HEK293T (cell line): ENCODE measurements around the gene SYNJ1.

Experiments used
- FOXA1 ChIP-seq: fragments of 450-650 bp; IDR thresholded peaks from 2 replicates; pipeline ENCODE4 v1.6.1; 2016; ENCODE audit warnings: mild to moderate bottlenecking
- FOXK2 ChIP-seq: fragments of 450-650 bp; IDR thresholded peaks from 2 replicates; pipeline ENCODE4 v1.6.1; 2016; ENCODE audit warnings: mild to moderate bottlenecking
- FOXM1 ChIP-seq: fragments of 450-650 bp; IDR thresholded peaks from 2 replicates; pipeline ENCODE4 v1.6.1; 2017; ENCODE audit warnings: mild to moderate bottlenecking, borderline replicate concordance
- HDGF ChIP-seq: fragments of 450-650 bp; IDR thresholded peaks from 2 replicates; pipeline ENCODE4 v1.6.1; 2017; ENCODE audit warnings: antibody characterized with exemption, borderline replicate concordance
- L3MBTL2 ChIP-seq: fragments of 450-650 bp; conservative IDR thresholded peaks from 2 replicates; pipeline ENCODE4 v1.6.1; 2016; ENCODE audit warnings: mild to moderate bottlenecking
- PKNOX1 ChIP-seq: fragments of 450-650 bp; IDR thresholded peaks from 2 replicates; pipeline ENCODE4 v1.6.1; 2016
- SP1 ChIP-seq: fragments of 450-650 bp; IDR thresholded peaks from 2 replicates; pipeline ENCODE4 v1.6.1; 2017
- SUZ12 ChIP-seq: fragments of 450-650 bp; IDR thresholded peaks from 2 replicates; pipeline ENCODE4 v1.6.1; 2016; ENCODE audit warnings: mild to moderate bottlenecking

GRCh38 chr21:32687643-32688345 lies 40.0 kb downstream of the SYNJ1 start:
- TF ChIP-seq FOXA1 (no peak), SP1 (no peak), L3MBTL2 (no peak), HDGF (no peak), SUZ12 (no peak), PKNOX1 (no peak), FOXK2 (no peak), FOXM1 (no peak)
